Loucy (cell line): ENCODE data around the gene ATP1A4.

ENCODE experiments used
- H2AFZ ChIP-seq: fragments of 200-600 bp; sonication (generic); 2 replicates; pipeline ENCODE4 v1.6.0; 2016; ENCODE audit warnings: antibody characterized with exemption, mild to moderate bottlenecking, low read length, moderate library complexity
- H3F3A ChIP-seq: fragments of 200-600 bp; 2 replicates; pipeline ENCODE4 v1.6.0; 2016; ENCODE audit warnings: antibody characterized with exemption, low read depth, mild to moderate bottlenecking
- H3K27me3 ChIP-seq: fragments of 200-600 bp; sonication (generic); 2 replicates; pipeline ENCODE4 v1.6.1; 2014; ENCODE audit warnings: low read length, mild to moderate bottlenecking; ENCODE audit not compliant: insufficient read depth, poor library complexity, severe bottlenecking
- H3K36me3 ChIP-seq: fragments of 200-600 bp; sonication (generic); 2 replicates; pipeline ENCODE4 v1.6.1; 2016; ENCODE audit warnings: low read length; ENCODE audit not compliant: insufficient read depth
- H3K4me1 ChIP-seq: fragments of 200-600 bp; sonication (generic); 2 replicates; pipeline ENCODE4 v1.5.1; 2014; ENCODE audit warnings: low read length, mild to moderate bottlenecking; ENCODE audit not compliant: insufficient read depth, poor library complexity, severe bottlenecking
- H3K4me2 ChIP-seq: fragments of 200-600 bp; sonication (generic); 2 replicates; pipeline ENCODE4 v1.6.0; 2014; ENCODE audit warnings: antibody characterized with exemption, low read length, low read depth, mild to moderate bottlenecking; ENCODE audit not compliant: poor library complexity, severe bottlenecking
- H3K4me3 ChIP-seq: fragments of 200-600 bp; sonication (generic); 2 replicates; pipeline ENCODE4 v1.5.1; 2014; ENCODE audit warnings: low read length, mild to moderate bottlenecking, mixed read lengths; ENCODE audit not compliant: poor library complexity, severe bottlenecking
- H3K79me2 ChIP-seq: fragments of 200-600 bp; sonication (generic); 2 replicates; pipeline ENCODE4 v1.6.1; 2014; ENCODE audit warnings: low read length; ENCODE audit not compliant: insufficient read depth
- H3K9ac ChIP-seq: fragments of 200-600 bp; sonication (generic); 2 replicates; pipeline ENCODE4 v1.6.0; 2014; ENCODE audit warnings: mild to moderate bottlenecking, low read depth, low read length, moderate library complexity; ENCODE audit not compliant: poor library complexity, severe bottlenecking
- H3K9me2 ChIP-seq: fragments of 200-600 bp; sonication (generic); replicated peaks from 2 replicates; pipeline ENCODE4 v1.6.1; 2016; ENCODE audit warnings: low read depth, low read length, mixed read lengths
- H3K9me3 ChIP-seq: fragments of 200-600 bp; sonication (generic); 2 replicates; pipeline ENCODE4 v1.6.1; 2014; ENCODE audit warnings: mild to moderate bottlenecking, antibody characterized with exemption, low read length, low read depth; ENCODE audit not compliant: insufficient read depth
- H4K20me1 ChIP-seq: fragments of 200-600 bp; sonication (generic); 2 replicates; pipeline ENCODE4 v1.6.0; 2014; ENCODE audit warnings: antibody characterized with exemption, low read length, mild to moderate bottlenecking; ENCODE audit not compliant: insufficient read depth, poor library complexity, severe bottlenecking
- CTCF ChIP-seq: fragments of 200-600 bp; sonication (generic); conservative IDR thresholded peaks from 2 replicates; pipeline ENCODE4 v1.5.1; 2014; ENCODE audit warnings: mild to moderate bottlenecking, antibody characterized with exemption, low read length
- EZH2phosphoT487 ChIP-seq: fragments of 200-600 bp; IDR thresholded peaks from 2 replicates; pipeline ENCODE4 v1.6.1; 2018; ENCODE audit warnings: antibody characterized with exemption, mild to moderate bottlenecking, moderate library complexity, borderline replicate concordance

Gene ATP1A4

GRCh38 chr1:160144921-160145320, 6.5 kb upstream of the ATP1A4 start:
- Histone ChIP-seq H2AFZ (no peak overlapping the region), H3K9me3 (no peaks in the 10 kb centered on the region), H3K4me3 (no peak overlapping the region), H3K9me2 (no peaks in the 10 kb centered on the region), H3K79me2 (no peaks in the 10 kb centered on the region), H3F3A (no peaks in the 10 kb centered on the region), H4K20me1 (no peaks in the 10 kb centered on the region), H3K36me3 (no peaks in the 10 kb centered on the region), H3K4me2 (no peak overlapping the region), H3K4me1 (no peaks in the 10 kb centered on the region), H3K9ac (no peak overlapping the region), H3K27me3 (no peaks in the 10 kb centered on the region)
- TF ChIP-seq EZH2phosphoT487 (no peak), CTCF (no peak)

DNA sequence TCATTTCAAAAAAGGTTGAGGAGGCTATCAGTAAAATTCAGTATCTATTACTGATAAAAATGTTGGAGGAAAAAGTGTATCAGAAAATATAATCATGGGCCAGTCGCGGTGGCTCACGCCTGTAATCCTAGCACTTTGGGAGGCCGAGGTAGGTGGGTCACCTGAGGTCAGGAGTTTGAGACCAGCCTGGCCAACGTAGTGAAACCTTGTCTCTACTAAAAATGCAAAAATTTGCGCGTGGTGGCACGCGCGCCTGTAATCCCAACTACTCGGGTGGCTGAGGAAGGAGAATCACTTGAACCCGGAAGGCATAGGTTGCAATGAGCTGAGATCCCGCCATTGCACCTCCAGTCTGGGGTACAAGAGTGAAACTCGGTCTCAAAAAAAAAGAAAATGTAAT, 5.3 kb upstream of the ATP1A4 start:
- TF ChIP-seq CTCF (no peak), EZH2phosphoT487 (no peak)
- Histone ChIP-seq H4K20me1 (no peaks in the 10 kb centered on the region), H3K4me3 (no peak overlapping the region), H3K36me3 (no peaks in the 10 kb centered on the region), H3K4me1 (no peaks in the 10 kb centered on the region), H3K4me2 (no peak overlapping the region), H3K27me3 (no peaks in the 10 kb centered on the region), H3F3A (no peaks in the 10 kb centered on the region), H3K9me3 (no peaks in the 10 kb centered on the region), H3K79me2 (no peaks in the 10 kb centered on the region), H3K9ac (no peak overlapping the region), H3K9me2 (no peaks in the 10 kb centered on the region), H2AFZ (no peak overlapping the region)

DNA sequence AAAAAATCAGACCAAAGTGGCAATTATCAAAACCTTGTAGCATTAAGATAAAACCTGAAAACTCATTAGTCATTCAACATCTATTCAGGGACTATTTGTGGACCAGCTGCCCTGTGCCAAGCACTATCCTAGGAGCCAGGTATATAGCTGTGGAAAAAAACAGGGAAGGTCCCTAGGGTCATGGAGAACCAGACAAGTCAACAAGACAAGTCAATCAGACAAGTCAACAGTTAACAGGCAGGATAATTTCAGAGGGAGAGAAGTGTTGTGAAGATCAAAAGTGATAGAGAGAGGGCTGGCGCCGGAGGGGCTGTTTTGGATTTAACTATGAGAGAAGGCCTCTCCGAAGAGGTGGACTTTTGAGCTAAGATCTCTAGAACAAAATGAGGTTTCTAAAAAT, 3.3 kb upstream of the ATP1A4 start:
- Histone ChIP-seq H3K9me2 (no peaks in the 10 kb centered on the region), H2AFZ (no peak overlapping the region), H3F3A (no peaks in the 10 kb centered on the region), H3K4me1 (no peaks in the 10 kb centered on the region), H3K9me3 (no peaks in the 10 kb centered on the region), H3K36me3 (no peaks in the 10 kb centered on the region), H3K4me2 (no peak overlapping the region), H4K20me1 (no peaks in the 10 kb centered on the region), H3K79me2 (no peaks in the 10 kb centered on the region), H3K9ac (no peak overlapping the region), H3K4me3 (no peak overlapping the region), H3K27me3 (no peaks in the 10 kb centered on the region)
- TF ChIP-seq CTCF (no peak), EZH2phosphoT487 (no peak)
